ENCODE data around the gene REPIN1.
A peak's percentile ranks its signal among the peaks of the same experiment; 100 is the strongest.

Gene REPIN1

DNA sequence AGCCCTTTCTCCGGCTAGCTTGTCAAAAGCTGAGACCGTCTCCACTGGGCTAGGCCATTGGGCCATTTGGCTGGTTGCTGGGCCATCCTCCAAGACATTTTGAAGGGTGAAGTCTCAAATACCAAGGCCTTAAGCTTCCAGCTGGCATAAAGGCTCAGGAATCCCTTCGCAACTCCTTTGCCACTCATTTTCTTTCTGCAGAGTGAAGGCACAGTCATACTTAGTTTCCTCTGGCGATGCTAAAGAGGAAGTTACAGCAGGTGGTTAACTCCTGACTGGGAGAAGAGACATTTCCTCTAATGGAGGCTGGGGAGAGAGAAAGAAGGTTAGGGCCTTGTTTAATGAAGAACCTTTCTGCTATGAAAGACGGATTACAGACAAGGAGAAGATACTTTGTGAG lies 4.8 kb upstream of the REPIN1 start:
- H3K4me3 ChIP-seq: no peak overlapping the region
- no peaks in the 10 kb centered on the region for H3K27me3 ChIP-seq
- no peak overlapping the region for H3K27ac ChIP-seq
- no peaks in the 10 kb centered on the region for H3K36me3 ChIP-seq
- no peak for DNase-seq
- H3K4me1 ChIP-seq: peaks cover 0 to 9% (median 2%) of the 10 kb centered on the region in 4 donors
- TF ChIP-seq, protein P1, sequence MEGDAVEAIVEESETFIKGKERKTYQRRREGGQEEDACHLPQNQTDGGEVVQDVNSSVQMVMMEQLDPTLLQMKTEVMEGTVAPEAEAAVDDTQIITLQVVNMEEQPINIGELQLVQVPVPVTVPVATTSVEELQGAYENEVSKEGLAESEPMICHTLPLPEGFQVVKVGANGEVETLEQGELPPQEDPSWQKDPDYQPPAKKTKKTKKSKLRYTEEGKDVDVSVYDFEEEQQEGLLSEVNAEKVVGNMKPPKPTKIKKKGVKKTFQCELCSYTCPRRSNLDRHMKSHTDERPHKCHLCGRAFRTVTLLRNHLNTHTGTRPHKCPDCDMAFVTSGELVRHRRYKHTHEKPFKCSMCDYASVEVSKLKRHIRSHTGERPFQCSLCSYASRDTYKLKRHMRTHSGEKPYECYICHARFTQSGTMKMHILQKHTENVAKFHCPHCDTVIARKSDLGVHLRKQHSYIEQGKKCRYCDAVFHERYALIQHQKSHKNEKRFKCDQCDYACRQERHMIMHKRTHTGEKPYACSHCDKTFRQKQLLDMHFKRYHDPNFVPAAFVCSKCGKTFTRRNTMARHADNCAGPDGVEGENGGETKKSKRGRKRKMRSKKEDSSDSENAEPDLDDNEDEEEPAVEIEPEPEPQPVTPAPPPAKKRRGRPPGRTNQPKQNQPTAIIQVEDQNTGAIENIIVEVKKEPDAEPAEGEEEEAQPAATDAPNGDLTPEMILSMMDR (IDR thresholded peaks at IDR 0.05): no peak
- no peaks in the 10 kb centered on the region for H3K9me3 ChIP-seq
- intact Hi-C loops (cut with DNase I; ENCODE audit: low total_unique reads): no loop called here

DNA sequence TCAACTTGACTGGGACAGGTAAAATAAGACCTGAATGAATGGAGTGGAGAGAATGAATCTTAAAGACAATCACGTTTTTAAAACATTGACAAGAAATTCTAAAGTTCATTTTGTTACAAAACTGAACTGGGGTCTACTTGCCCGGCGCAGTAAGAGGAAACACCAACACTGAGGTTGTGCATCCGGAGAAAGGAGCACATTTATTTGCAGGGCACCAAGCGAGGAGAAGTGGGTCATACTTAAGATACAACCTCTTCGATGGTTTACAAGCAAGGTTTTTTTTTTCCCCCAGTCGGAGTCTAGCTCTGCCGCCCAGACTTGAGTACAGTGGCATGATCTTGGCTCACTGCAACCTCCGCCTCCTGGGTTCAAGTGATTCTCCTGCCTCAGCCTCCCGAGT lies 3.4 kb upstream of the REPIN1 start:
- no peak overlapping the region for H3K4me3 ChIP-seq
- no peaks in the 10 kb centered on the region for H3K9me3 ChIP-seq
- intact Hi-C loops (cut with DNase I; ENCODE audit: low total_unique reads): no loop called here
- H3K4me1 ChIP-seq: peaks cover 0 to 17% (median 11%) of the 10 kb centered on the region in 4 donors
- no peak overlapping the region for H3K27ac ChIP-seq
- TF ChIP-seq, protein P1 (IDR thresholded peaks at IDR 0.05): no peak
- no peaks in the 10 kb centered on the region for H3K27me3 ChIP-seq
- H3K36me3 ChIP-seq: peaks cover 0 to 4% (median 0%) of the 10 kb centered on the region in 3 donors
- no peak for DNase-seq

DNA sequence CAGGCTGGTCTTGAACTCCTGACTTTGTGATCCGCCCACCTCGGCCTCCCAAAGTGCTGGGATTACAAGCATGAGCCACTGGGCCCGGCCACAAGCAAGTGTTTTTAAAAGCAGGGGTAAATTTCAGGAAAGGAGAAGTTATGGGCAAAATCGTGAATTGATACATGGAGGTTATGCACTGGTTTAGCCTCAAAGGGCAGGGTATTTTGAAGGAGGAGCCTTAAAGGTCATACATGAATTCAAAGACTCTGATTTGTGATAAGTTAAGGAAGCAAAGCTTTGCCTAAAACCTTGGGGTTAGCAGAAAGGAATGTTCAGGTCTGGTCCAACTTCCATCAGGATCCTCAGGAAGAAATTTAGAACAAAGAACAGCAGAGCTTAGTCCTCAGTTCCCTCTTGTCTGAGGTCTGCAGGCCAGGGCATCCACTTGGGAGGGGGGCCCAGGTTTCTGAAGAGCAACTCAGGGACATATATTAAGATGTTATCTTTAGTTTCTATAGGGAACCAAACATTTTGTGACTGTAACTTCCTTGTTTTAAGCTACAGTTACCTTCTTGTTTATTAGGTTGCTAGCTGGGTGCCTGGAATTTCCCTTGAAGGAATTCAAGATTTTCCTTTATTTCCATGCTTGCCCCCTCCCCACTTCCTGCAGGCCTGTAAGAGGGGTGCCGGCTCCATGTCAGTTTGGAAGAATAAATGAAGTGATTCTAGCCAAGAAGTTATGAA lies 2.8 kb upstream of the REPIN1 start:
- H3K9me3 ChIP-seq: no peaks in the 10 kb centered on the region
- H3K4me1 ChIP-seq: peaks cover 0 to 23% (median 16%) of the 10 kb centered on the region in 4 donors
- no peaks in the 10 kb centered on the region for H3K27me3 ChIP-seq
- TF ChIP-seq, protein P1 (IDR thresholded peaks at IDR 0.05): no peak
- H3K27ac ChIP-seq: no peak overlapping the region
- H3K36me3 ChIP-seq: peaks cover 0 to 7% (median 0%) of the 10 kb centered on the region in 3 donors
- no peak overlapping the region for H3K4me3 ChIP-seq
- intact Hi-C loops (cut with DNase I; ENCODE audit: low total_unique reads): no loop called here
- DNase-seq: no peak

DNA sequence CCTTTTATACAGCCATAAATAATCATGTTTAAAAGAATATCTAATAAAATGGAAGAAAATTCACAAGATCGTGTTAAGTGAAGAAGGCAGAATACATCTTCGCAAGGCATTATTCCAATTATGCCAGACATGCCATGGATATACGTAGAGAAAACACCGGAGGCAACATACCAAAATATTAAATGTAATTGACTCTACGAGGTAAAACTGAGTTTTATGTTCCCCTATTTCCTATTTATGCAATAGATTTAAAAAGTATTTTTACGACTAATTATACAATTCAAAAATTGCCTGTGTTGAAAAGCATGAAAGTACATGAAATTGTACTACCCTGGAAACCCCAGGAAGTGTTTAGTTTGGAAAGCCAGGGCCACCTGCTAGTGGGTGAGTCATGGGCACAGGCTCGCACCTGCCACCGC lies 936 bp upstream of the REPIN1 start:
- no peaks in the 10 kb centered on the region for H3K27me3 ChIP-seq
- H3K4me3 ChIP-seq: peak overlapping the region; percentile 66 to 74
- H3K27ac ChIP-seq: peak overlapping the region; percentile 89 to 95
- peaks cover 0 to 34% (median 19%) of the 10 kb centered on the region in 4 donors for H3K4me1 ChIP-seq
- H3K9me3 ChIP-seq: no peaks in the 10 kb centered on the region
- TF ChIP-seq, protein P1 (IDR thresholded peaks at IDR 0.05): no peak
- H3K36me3 ChIP-seq: peaks cover 9 to 25% (median 15%) of the 10 kb centered on the region in 3 donors
- intact Hi-C loops (cut with DNase I; ENCODE audit: low total_unique reads): loop anchor here (2.0 kb wide), 1 partner anchor 37 kb away; a partner anchor contains a TSS
- DNase-seq: no peak

DNA sequence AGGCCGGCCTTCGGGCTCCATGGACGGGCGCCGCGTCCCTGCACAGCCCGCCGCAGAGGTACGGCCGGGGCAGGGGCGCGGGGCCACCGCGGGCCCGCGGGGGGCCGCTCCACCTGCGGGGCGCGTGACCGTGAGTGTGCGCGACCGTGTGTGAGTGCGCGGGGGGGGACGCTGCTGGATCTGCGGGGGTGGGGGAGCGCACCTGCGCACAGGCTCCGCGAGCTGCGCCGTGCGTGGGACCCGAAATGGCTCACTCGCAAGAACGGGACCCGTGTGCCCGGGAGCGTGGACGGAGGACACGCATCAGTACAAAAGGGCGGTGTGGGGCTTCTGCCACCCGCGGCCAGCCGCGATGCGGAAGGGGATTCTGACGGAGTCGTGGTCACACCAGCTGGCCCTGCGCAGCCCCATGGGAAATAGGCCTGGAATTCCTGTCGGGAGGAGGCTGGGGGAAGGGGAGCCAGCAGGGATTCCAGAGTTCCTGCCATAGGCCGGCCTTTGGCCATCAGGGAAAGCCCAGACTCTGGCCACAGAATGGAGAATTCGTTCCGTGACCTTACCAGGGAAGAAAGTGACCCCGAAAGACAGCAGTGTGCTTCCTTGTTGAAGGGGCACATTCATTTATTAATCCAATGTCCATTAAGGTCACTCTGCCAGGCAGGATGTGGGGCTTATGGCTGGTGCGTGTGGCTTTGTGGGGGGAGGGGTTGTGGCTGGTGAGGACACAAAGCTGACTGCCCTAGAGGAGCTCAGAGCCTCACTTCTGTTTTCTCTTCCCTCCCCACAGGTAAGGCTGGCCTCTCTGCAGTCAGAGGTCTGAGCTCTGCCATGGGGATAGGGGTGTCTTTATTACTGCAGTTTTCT lies 494 bp downstream of the REPIN1 start:
- Histone ChIP-seq H3K27ac (peak overlapping the region; percentile 89 to 95), H3K27me3 (no peaks in the 10 kb centered on the region), H3K4me1 (peaks cover 0 to 44% (median 23%) of the 10 kb centered on the region in 4 donors), H3K4me3 (peak overlapping the region; percentile 66 to 74), H3K36me3 (peaks cover 22 to 40% (median 29%) of the 10 kb centered on the region in 3 donors), H3K9me3 (no peaks in the 10 kb centered on the region)
- intact Hi-C loops (cut with DNase I; ENCODE audit: low total_unique reads): loop anchor here (2.0 kb wide), 1 partner anchor 36 kb away; a partner anchor contains a TSS
- DNase-seq: peak; percentile 59 to 88
- TF ChIP-seq, protein P1 (IDR thresholded peaks at IDR 0.05): no peak
